Loucy (cell line): ENCODE results near the gene CXCL5.

Experiments used
- H2AFZ ChIP-seq: fragments of 200-600 bp; sonication (generic); 2 replicates; pipeline ENCODE4 v1.6.0; 2016; ENCODE audit warnings: antibody characterized with exemption, mild to moderate bottlenecking, low read length, moderate library complexity
- H3F3A ChIP-seq: fragments of 200-600 bp; 2 replicates; pipeline ENCODE4 v1.6.0; 2016; ENCODE audit warnings: antibody characterized with exemption, low read depth, mild to moderate bottlenecking
- H3K27me3 ChIP-seq: fragments of 200-600 bp; sonication (generic); 2 replicates; pipeline ENCODE4 v1.6.1; 2014; ENCODE audit warnings: low read length, mild to moderate bottlenecking; ENCODE audit not compliant: insufficient read depth, poor library complexity, severe bottlenecking
- H3K36me3 ChIP-seq: fragments of 200-600 bp; sonication (generic); 2 replicates; pipeline ENCODE4 v1.6.1; 2016; ENCODE audit warnings: low read length; ENCODE audit not compliant: insufficient read depth
- H3K4me1 ChIP-seq: fragments of 200-600 bp; sonication (generic); 2 replicates; pipeline ENCODE4 v1.5.1; 2014; ENCODE audit warnings: low read length, mild to moderate bottlenecking; ENCODE audit not compliant: insufficient read depth, poor library complexity, severe bottlenecking
- H3K4me2 ChIP-seq: fragments of 200-600 bp; sonication (generic); 2 replicates; pipeline ENCODE4 v1.6.0; 2014; ENCODE audit warnings: antibody characterized with exemption, low read length, low read depth, mild to moderate bottlenecking; ENCODE audit not compliant: poor library complexity, severe bottlenecking
- H3K4me3 ChIP-seq: fragments of 200-600 bp; sonication (generic); 2 replicates; pipeline ENCODE4 v1.5.1; 2014; ENCODE audit warnings: low read length, mild to moderate bottlenecking, mixed read lengths; ENCODE audit not compliant: poor library complexity, severe bottlenecking
- H3K79me2 ChIP-seq: fragments of 200-600 bp; sonication (generic); 2 replicates; pipeline ENCODE4 v1.6.1; 2014; ENCODE audit warnings: low read length; ENCODE audit not compliant: insufficient read depth
- H3K9ac ChIP-seq: fragments of 200-600 bp; sonication (generic); 2 replicates; pipeline ENCODE4 v1.6.0; 2014; ENCODE audit warnings: mild to moderate bottlenecking, low read depth, low read length, moderate library complexity; ENCODE audit not compliant: poor library complexity, severe bottlenecking
- H3K9me2 ChIP-seq: fragments of 200-600 bp; sonication (generic); replicated peaks from 2 replicates; pipeline ENCODE4 v1.6.1; 2016; ENCODE audit warnings: low read depth, low read length, mixed read lengths
- H3K9me3 ChIP-seq: fragments of 200-600 bp; sonication (generic); 2 replicates; pipeline ENCODE4 v1.6.1; 2014; ENCODE audit warnings: mild to moderate bottlenecking, antibody characterized with exemption, low read length, low read depth; ENCODE audit not compliant: insufficient read depth
- H4K20me1 ChIP-seq: fragments of 200-600 bp; sonication (generic); 2 replicates; pipeline ENCODE4 v1.6.0; 2014; ENCODE audit warnings: antibody characterized with exemption, low read length, mild to moderate bottlenecking; ENCODE audit not compliant: insufficient read depth, poor library complexity, severe bottlenecking
- CTCF ChIP-seq: fragments of 200-600 bp; sonication (generic); conservative IDR thresholded peaks from 2 replicates; pipeline ENCODE4 v1.5.1; 2014; ENCODE audit warnings: mild to moderate bottlenecking, antibody characterized with exemption, low read length
- EZH2phosphoT487 ChIP-seq: fragments of 200-600 bp; IDR thresholded peaks from 2 replicates; pipeline ENCODE4 v1.6.1; 2018; ENCODE audit warnings: antibody characterized with exemption, mild to moderate bottlenecking, moderate library complexity, borderline replicate concordance

CXCL5 gene

GRCh38 chr4:74045247-74045646, 46.8 kb upstream of the CXCL5 start:
- no peaks in the 10 kb centered on the region for H3K27me3 ChIP-seq
- no peak overlapping the region for H3K4me3 ChIP-seq
- no peak overlapping the region for H2AFZ ChIP-seq
- no peaks in the 10 kb centered on the region for H3K4me1 ChIP-seq
- TF ChIP-seq EZH2phosphoT487 (no peak), CTCF (no peak)
- H3K9me3 ChIP-seq: 0 out of 2 replicates have a peak, but pooled peaks cover 7% of the 10 kb centered on the region
- no peaks in the 10 kb centered on the region for H3K36me3 ChIP-seq
- H3K4me2 ChIP-seq: no peak overlapping the region
- no peaks in the 10 kb centered on the region for H3K79me2 ChIP-seq
- H3K9me2 ChIP-seq: no peaks in the 10 kb centered on the region
- H3F3A ChIP-seq: 0 out of 2 replicates have a peak, but pooled peaks cover 3% of the 10 kb centered on the region
- H4K20me1 ChIP-seq: no peaks in the 10 kb centered on the region
- no peak overlapping the region for H3K9ac ChIP-seq

DNA sequence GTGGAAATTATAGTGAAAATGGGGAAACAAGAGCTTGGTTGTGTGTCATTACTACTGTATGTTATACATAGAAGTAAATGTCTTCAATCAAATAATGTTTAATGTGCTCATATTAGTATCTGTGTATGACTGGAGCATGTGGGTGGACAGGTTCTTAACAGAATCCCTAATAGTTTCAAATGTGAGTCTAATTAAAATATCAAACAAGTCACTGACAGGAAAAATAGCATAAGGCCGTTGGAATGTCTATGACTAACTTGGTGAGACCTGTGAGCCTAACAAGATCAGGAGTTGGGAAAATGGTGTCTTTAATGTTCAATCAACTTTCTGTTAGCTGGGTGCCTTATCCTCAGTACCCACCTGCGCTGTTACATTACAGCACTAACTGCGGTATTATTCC, 46.2 kb upstream of the CXCL5 start:
- no peak overlapping the region for H3K4me2 ChIP-seq
- H3K9ac ChIP-seq: no peak overlapping the region
- no peaks in the 10 kb centered on the region for H3K36me3 ChIP-seq
- H4K20me1 ChIP-seq: no peaks in the 10 kb centered on the region
- H3K4me1 ChIP-seq: no peaks in the 10 kb centered on the region
- no peaks in the 10 kb centered on the region for H3K9me2 ChIP-seq
- no peaks in the 10 kb centered on the region for H3K27me3 ChIP-seq
- no peak overlapping the region for H2AFZ ChIP-seq
- 0 out of 2 replicates have a peak, but pooled peaks cover 3% of the 10 kb centered on the region for H3F3A ChIP-seq
- 0 out of 2 replicates have a peak, but pooled peaks cover 7% of the 10 kb centered on the region for H3K9me3 ChIP-seq
- no peaks in the 10 kb centered on the region for H3K79me2 ChIP-seq
- no peak overlapping the region for H3K4me3 ChIP-seq
- TF ChIP-seq CTCF (no peak), EZH2phosphoT487 (no peak)

DNA sequence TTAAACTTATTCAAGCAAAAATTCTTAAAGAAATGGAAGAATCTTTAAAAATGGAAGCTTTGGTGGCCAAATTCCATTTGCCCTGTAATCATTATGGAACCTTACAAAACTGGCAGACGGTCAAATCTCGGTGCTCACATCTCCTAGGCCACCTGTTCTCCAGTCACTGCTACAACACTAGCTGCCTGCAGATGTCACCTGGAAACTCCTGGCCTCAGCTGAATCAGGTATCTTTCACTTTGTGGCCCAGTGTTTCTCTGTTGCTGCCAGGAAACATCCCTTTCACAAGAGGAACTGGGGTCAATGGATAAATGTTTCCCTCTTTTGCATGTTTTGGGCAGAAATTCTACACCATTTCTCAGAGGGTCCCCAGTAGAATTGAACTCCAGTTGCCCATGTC, 44.2 kb upstream of the CXCL5 start:
- TF ChIP-seq EZH2phosphoT487 (no peak), CTCF (no peak)
- 0 out of 2 replicates have a peak, but pooled peaks cover 3% of the 10 kb centered on the region for H3K79me2 ChIP-seq
- H3K9me3 ChIP-seq: 0 out of 2 replicates have a peak, but pooled peaks cover 7% of the 10 kb centered on the region
- H3F3A ChIP-seq: no peaks in the 10 kb centered on the region
- H3K4me1 ChIP-seq: peaks cover 12% of the 10 kb centered on the region
- H3K36me3 ChIP-seq: no peaks in the 10 kb centered on the region
- H3K9me2 ChIP-seq: no peaks in the 10 kb centered on the region
- H2AFZ ChIP-seq: 0 out of 2 replicates have a peak overlapping the region, but pooled peaks have one; percentile 23
- no peak overlapping the region for H3K4me3 ChIP-seq
- H3K27me3 ChIP-seq: no peaks in the 10 kb centered on the region
- no peak overlapping the region for H3K9ac ChIP-seq
- H3K4me2 ChIP-seq: no peak overlapping the region
- H4K20me1 ChIP-seq: no peaks in the 10 kb centered on the region
